Measurements from ENCODE around the gene ST6GALNAC2. TPM values are rescaled to one million over a fixed set of nuclear protein-coding genes. Genes with fewer than 3 reads are reported as not detected.

Gene ST6GALNAC2
- total and polyA plus RNA-seq, 10 of the 15 experiments (the other 5 are each of a cell fraction or from before 2014, with no cell fraction given) = 0.08 to 0.41 (median 0.23) TPM; not detected in 6

GRCh38 chr17:76523084-76524037 lies 62.3 kb downstream of the ST6GALNAC2 start (continued):
- TF ChIP-seq POLR2AphosphoS5 (IDR thresholded peaks at IDR 0.05; ENCODE audit: low read length) (no peak), HSF1 (IDR thresholded peaks at IDR 0.05; ENCODE audit: low read depth, low read length) (0 out of 2 replicates have a peak, but pooled peaks have one; percentile 50), ZNF274 (IDR thresholded peaks at IDR 0.05; ENCODE audit: insufficient read depth, insufficient read length) (no peak), RB1 (IDR thresholded peaks at IDR 0.05; ENCODE audit: borderline replicate concordance) (no peak; the same call in 1 of the 2 replicates), BCL11A (IDR thresholded peaks at IDR 0.05; ENCODE audit: low read depth, low read length) (no peak), GABPA (IDR thresholded peaks at IDR 0.05; ENCODE audit: low read depth) (no peak), NR2F1 (conservative IDR thresholded peaks at IDR 0.05) (0 out of 2 replicates have a peak, but pooled peaks have one; percentile 15), ESRRA (IDR thresholded peaks at IDR 0.05; ENCODE audit: low read length) (no peak), RELA (IDR thresholded peaks at IDR 0.05; ENCODE audit: borderline replicate concordance, partially characterized antibody) (peak; percentile 53), NR2C1 (IDR thresholded peaks at IDR 0.05) (no peak), CEBPB (IDR thresholded peaks at IDR 0.05; ENCODE audit: borderline replicate concordance in 1 of 2, low read depth in 2 of 2, low read length in 2 of 2) (no peak), RUNX3 (IDR thresholded peaks at IDR 0.05; ENCODE audit: low read length) (no peak), CBFB (IDR thresholded peaks at IDR 0.05; ENCODE audit: low read depth) (no peak), LARP7 (IDR thresholded peaks at IDR 0.05) (0 out of 2 replicates have a peak, but pooled peaks have one; percentile 29), SRF (IDR thresholded peaks at IDR 0.05; ENCODE audit: low read depth in 2 of 2, low read length in 2 of 2) (no peak), CEBPZ (IDR thresholded peaks at IDR 0.05; ENCODE audit: low read depth, low read length) (no peak), ZNF217 (IDR thresholded peaks at IDR 0.05) (no peak), SREBF1 (IDR thresholded peaks at IDR 0.05; ENCODE audit: low read length) (no peak), ZNF592 (IDR thresholded peaks at IDR 0.05) (peak; percentile 75; the same call in 1 of the 2 replicates)

Measured in GM12878 (cell line).